ENCODE measurements around the gene KIAA1614.

KIAA1614 gene, protein sequence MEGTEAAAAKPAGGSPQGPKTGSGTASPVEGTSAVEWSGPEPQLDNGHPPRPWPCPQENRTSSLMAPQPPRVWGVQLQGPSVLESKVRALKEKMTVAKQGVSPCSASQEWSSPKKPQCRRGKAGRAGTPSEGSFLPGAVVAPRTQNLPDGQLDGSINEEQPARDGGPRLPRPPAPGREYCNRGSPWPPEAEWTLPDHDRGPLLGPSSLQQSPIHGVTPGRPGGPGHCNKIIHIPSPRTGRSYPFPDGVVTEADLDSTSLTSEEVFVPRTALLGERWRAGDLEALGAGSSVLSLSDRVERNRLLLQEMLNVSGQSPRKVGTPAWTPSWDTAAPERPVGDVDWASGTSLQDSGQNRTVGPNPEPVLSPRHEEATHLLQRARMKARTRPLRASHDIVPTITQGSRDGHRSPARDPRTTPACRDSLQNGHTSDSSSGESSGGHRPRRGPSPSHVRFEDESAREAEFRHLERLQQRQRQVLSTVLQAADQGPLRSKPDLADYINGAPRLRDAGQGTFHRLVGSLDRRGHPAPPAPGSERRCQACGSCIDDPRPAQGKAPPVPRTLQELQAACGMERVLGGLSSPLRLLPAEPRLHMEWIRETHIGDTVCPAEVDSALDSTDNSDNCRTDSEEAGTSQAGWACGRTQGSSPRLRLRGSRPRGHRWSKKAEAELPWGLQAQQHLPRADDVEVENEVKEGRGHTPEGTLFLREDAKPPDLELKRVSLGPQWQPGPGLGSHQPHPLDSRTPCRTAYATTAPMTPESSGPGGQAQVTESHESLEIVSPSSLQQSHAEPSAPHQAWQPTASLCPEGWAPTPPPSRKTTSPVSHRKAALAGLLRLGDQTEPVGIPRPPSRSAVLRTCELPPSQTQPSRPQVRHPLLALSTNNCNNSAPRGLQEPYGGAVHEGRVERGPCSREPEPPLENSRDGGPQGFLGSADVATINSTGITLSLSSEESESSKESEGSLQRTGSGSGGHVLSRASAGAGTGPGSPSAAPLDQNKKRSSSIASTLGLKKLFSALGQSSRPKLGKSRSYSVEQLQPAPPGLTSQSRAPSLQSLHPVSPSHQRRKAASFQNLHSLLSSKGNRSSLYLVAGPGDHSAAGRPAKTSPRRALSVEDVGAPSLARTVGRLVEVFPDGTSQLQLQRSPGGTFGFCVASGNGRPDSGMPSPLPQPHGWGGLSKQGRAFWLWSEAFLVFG

DNA sequence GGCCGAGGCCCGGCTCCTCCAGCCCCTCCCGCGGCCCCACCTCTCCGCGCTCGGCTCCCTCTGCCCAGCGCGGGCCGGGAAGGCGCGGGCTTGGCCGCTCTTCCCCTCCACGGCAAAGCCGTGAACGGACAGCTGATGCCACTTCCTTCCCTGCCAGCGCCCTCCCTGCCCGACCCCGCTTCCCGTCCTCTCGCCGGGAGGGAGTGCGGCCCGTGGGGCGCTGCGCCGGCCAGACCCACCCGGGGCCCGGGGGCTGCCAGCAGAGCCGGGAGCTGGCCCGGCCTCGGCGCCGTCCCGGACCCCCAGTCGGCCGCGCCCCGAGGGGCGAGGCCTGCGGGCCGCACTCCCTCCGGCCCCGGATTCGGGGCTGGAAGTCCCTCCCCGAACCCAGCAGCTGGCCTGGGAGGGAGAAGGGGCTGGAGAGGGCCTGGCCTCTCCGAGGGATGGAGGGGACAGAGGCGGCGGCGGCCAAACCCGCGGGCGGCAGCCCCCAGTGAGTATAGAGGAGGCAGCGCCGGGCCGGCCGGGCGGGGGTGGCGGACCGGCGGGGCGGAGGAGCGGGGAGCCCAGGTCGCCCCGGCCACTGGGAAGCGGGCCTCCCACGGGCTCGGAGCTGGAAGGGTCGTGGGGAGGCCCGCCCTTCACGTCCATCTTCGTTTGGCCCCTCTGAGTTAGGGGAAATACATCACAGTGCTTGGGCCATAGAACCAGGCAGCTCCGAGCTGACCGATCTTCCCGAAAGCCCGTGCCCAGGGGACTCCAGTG, at the start of gene KIAA1614:
TSS of gene KIAA1614 (plus strand) at position 97 of the 765 bp plus-strand sequence. CDS start at position 444, 347 bp downstream.
- TF ChIP-seq, protein P1, sequence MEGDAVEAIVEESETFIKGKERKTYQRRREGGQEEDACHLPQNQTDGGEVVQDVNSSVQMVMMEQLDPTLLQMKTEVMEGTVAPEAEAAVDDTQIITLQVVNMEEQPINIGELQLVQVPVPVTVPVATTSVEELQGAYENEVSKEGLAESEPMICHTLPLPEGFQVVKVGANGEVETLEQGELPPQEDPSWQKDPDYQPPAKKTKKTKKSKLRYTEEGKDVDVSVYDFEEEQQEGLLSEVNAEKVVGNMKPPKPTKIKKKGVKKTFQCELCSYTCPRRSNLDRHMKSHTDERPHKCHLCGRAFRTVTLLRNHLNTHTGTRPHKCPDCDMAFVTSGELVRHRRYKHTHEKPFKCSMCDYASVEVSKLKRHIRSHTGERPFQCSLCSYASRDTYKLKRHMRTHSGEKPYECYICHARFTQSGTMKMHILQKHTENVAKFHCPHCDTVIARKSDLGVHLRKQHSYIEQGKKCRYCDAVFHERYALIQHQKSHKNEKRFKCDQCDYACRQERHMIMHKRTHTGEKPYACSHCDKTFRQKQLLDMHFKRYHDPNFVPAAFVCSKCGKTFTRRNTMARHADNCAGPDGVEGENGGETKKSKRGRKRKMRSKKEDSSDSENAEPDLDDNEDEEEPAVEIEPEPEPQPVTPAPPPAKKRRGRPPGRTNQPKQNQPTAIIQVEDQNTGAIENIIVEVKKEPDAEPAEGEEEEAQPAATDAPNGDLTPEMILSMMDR (IDR thresholded peaks at IDR 0.05; ENCODE audit: control extremely low read depth, extremely low read depth, low read depth, missing control alignments) = no peak
- ChIA-PET CTCF (interaction anchor here (1.8 to 2.7 kb wide), 2 partner anchors 8 to 31 kb away, joined by 7 to 8 read pairs; no protein-coding TSS in a partner anchor), POLR2A (no interaction called here)
- no peak for DNase-seq (ENCODE audit: extremely low spot score)

DNA sequence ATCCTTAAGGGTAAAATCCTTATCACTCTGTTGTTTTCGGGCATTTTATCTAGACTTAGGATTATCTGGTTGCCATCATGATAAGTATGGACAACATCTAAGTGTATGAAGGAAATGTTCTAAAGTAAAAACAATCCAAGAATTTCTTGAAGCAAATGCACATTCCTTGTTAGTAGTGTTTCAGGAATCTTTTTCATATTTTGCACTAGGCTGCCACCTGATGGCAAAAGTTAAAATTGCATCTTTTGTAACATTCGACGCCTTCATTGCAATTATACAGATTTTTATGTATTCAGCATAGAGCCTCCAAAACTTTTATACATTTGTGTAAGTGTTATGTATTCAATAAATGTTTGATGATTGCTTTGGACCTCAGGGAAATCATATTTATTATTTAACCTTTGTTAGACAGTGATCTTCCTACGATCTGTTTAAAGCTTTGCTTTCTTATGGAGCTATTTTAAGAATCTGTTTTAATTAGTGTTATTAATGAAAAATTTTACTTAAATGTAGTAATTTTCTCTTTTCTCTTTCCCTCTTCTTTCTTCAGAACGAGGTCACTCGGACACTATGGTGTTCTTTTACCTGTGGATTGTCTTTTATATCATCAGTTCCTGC, 49.4 kb upstream of the KIAA1614 start:
- ChIA-PET CTCF (interaction anchor here (0.7 to 6.1 kb wide), 36 partner anchors 9 to 364 kb away, joined by 3 to 125 read pairs (median 4); no protein-coding TSS in a partner anchor), POLR2A (no interaction called here)
- TF ChIP-seq, protein P1 (IDR thresholded peaks at IDR 0.05; ENCODE audit: control extremely low read depth, extremely low read depth, low read depth, missing control alignments) = peak; percentile 72
- DNase-seq (ENCODE audit: extremely low spot score) = no peak

DNA sequence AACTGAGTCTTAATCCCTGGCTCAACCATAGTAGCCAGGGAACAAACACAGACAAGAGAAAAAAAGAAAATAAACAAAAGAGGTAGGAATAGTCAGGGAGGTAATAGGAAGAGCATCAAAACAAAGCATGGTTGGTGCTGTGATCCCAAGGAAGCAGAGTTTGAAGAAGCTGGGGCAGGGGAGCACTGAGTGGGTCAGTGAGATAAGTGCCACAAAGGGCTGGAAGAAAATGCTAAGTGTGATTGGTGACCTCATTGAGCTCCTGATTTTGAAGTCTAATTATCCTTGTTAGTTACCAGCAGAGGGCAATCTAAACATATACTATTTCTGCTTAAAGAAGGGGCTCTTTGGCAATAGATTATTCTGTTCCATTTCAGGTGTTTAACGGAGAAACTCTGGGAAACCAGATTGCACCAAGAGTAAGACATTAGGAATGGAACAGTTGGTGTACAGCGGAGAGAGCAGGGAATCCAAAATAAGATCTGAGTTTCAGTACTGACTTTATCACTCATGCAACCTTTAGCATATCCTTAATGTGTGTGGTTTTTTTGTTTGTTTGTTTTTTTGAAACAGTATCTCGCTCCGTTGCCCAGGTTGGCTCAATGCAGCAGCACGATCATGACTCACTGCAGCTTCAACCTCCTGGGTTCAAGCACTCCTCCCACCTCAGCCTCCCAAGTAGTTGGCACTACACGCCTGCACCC, 30.7 kb upstream of the KIAA1614 start:
- ChIA-PET CTCF (interaction anchor here (0.7 to 2.2 kb wide), 38 partner anchors 9 to 543 kb away, joined by 3 to 31 read pairs (median 4); partner anchors contain the start of genes KIAA1614 and XPR1), POLR2A (no interaction called here)
- DNase-seq (ENCODE audit: extremely low spot score) = peak; percentile 69
- TF ChIP-seq, protein P1 (IDR thresholded peaks at IDR 0.05; ENCODE audit: control extremely low read depth, extremely low read depth, low read depth, missing control alignments) = peak; percentile 30

DNA sequence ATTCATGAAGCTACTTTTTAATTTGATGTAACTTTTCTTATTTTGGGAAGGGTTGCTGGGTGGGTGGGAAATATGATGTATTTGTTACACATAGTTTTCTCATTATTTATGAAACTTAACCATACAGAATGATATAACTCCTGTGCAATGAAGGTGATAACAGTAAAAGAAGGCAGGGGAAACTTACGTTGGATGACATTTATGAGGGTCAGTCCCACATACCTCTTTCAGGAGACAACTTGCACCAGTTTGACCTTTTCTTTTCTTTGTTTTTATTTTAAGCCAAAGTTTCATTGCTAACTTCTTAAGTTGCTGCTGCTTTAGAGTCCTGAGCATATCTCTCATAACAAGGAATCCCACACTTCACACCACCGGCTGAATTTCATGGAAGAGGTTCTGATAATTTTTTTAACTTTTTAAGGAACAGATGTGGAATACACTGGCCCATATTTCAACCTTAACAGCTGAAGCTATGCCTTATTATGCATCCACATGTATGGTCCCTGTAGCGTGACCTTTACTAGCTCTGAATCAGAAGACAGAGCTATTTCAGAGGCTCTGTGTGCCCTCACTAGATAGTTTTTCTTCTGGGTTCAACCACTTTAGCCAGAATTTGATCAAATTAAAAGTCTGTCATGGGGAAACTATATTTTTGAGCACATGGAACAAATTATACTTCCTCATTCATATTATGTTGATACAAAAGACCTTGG, 28.0 kb upstream of the KIAA1614 start:
- TF ChIP-seq, protein P1 (IDR thresholded peaks at IDR 0.05; ENCODE audit: control extremely low read depth, extremely low read depth, low read depth, missing control alignments) = no peak
- DNase-seq (ENCODE audit: extremely low spot score) = no peak
- ChIA-PET POLR2A (no interaction called here), CTCF (interaction anchor here (1.0 to 3.9 kb wide), 5 partner anchors 14 to 281 kb away, joined by 3 to 10 read pairs (median 4); no protein-coding TSS in a partner anchor)

DNA sequence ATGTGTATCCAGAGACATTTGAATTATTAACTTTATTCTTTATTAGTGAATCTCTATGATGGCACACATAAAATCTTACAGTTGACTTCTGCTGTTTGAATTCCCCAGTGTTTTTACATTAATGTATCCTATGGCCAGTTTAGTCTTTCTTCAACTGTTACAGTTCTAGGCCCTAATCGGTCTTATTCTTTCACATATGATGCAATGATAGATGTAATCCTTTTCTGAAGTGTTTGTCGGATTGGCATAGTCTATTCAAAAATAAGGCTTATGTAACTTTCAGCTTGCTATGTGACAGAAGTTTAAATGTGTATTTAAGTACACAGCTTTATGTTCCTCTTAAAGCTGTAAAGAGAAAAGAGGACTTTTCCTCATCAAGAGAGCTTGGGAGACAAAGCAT, 26.4 kb upstream of the KIAA1614 start:
- CTCF ChIA-PET = interaction anchor here (0.9 to 3.9 kb wide), 3 partner anchors 13 to 279 kb away, joined by 3 to 10 read pairs (median 8); no protein-coding TSS in a partner anchor
- TF ChIP-seq, protein P1 (IDR thresholded peaks at IDR 0.05; ENCODE audit: control extremely low read depth, extremely low read depth, low read depth, missing control alignments) = no peak
- DNase-seq (ENCODE audit: extremely low spot score) = no peak
- POLR2A ChIA-PET = no interaction called here
